D721Med (cell line): Measurements from ENCODE around the gene ARF1.

Experiments used
- DNase-seq: peaks from one replicate; pipeline ENCODE4 v3.0.0; 2011; ENCODE audit warnings: low spot score; ENCODE audit not compliant: insufficient read length
- FAIRE-seq: peaks from 2 replicates; lab custom pipeline; 2011; peaks lifted over from hg19 to GRCh38; lab: Jason Lieb, UNC
- CTCF ChIP-seq: IDR thresholded peaks from 2 replicates; pipeline ENCODE4 v1.5.1; 2012; ENCODE audit warnings: mild to moderate bottlenecking, control low read depth; ENCODE audit not compliant: insufficient read depth; ENCODE audit errors: missing control alignments

ARF1 gene

GRCh38 chr1:228050571-228051231 is 31.8 kb upstream of the ARF1 start:
- no peak for FAIRE-seq

GRCh38 chr1:228058172-228058948 is 24.1 kb upstream of the ARF1 start:
- no peak for FAIRE-seq
- TF ChIP-seq CTCF, result no peak
- DNase-seq, result no peak

More at GRCh38 chr1:228050571-228051231, 31.8 kb upstream of the ARF1 start:
- no peak for DNase-seq
- TF ChIP-seq CTCF, result no peak

- no peak for FAIRE-seq
- no peak for DNase-seq
Observed at GRCh38 chr1:228058949-228059633, 23.4 kb upstream of the ARF1 start.

GRCh38 chr1:228059634-228060457 is 22.7 kb upstream of the ARF1 start:
- FAIRE-seq, result no peak
- no peak for TF ChIP-seq CTCF
- DNase-seq, result no peak

More at GRCh38 chr1:228058949-228059633, 23.4 kb upstream of the ARF1 start:
- TF ChIP-seq CTCF, result no peak

- no peak for TF ChIP-seq CTCF
- FAIRE-seq (no peak), DNase-seq (no peak)
Observed at GRCh38 chr1:228060458-228061190, 21.9 kb upstream of the ARF1 start.

GRCh38 chr1:228061411-228062084 is 21.0 kb upstream of the ARF1 start:
- DNase-seq, result no peak
- FAIRE-seq, result no peak
- TF ChIP-seq CTCF, result no peak
